Mucosa of rectum (tissue), 2 donors: ENCODE results near the gene AKAP13.

Source experiments
- H3K27ac ChIP-seq, 2 donors: one replicate each; pipeline ENCODE4 v1.7.0; 2013; ENCODE audit warnings: inconsistent platforms in 2 of 2, low read depth in 2 of 2, low read length in 2 of 2
- H3K27me3 ChIP-seq, 2 donors: one replicate each; pipeline ENCODE4 v1.7.0; 2013; ENCODE audit warnings: low read length in 2 of 2; ENCODE audit not compliant: control insufficient read depth in 2 of 2, insufficient read depth in 2 of 2
- H3K36me3 ChIP-seq, 2 donors: one replicate each; pipeline ENCODE4 v1.7.0; 2013; ENCODE audit warnings: low read length in 2 of 2; ENCODE audit not compliant: control insufficient read depth in 2 of 2, insufficient read depth in 2 of 2
- H3K4me1 ChIP-seq, 2 donors: one replicate each; pipeline ENCODE4 v1.7.0; 2013; ENCODE audit warnings: low read length in 2 of 2, mild to moderate bottlenecking in 1 of 2; ENCODE audit not compliant: control insufficient read depth in 2 of 2, insufficient read depth in 2 of 2
- H3K4me3 ChIP-seq, 2 donors: one replicate each; pipeline ENCODE4 v1.7.0; 2013; ENCODE audit warnings: low read length in 2 of 2
- H3K9ac ChIP-seq, 2 donors: one replicate each; pipeline ENCODE4 v1.7.0; 2013; ENCODE audit warnings: low read length in 2 of 2, low read depth in 1 of 2, mild to moderate bottlenecking in 1 of 2
- H3K9me3 ChIP-seq, 2 donors: one replicate each; pipeline ENCODE4 v1.7.0; 2013; ENCODE audit warnings: low read length in 2 of 2; ENCODE audit not compliant: control insufficient read depth in 2 of 2
- donor health status: healthy.
- donor health status: Normal muscosa, but diverticular disease.

Gene AKAP13

DNA sequence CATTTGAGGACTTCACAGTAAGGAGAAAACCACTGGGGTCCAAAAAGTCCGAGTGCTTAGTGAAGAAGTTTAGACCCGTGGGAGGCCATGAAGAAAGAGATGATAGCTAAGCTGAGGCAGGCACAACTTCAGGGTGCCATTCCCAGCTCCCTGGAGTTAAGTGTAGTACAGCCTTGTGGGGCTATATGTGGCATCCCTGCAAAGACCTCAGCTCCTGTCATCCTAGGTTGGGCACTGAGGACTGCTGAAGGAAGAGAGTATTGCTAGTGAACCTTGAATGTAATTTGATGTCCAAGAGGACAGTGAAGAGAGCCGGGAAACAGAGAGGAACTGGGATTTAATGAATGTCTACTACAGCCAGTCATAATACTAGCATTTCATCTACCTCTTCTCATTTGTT lies 162.1 kb downstream of the AKAP13 start:
- peaks cover 40 to 43% of the 10 kb centered on the region in 2 donors for H3K4me1 ChIP-seq
- peak overlapping the region; percentile 2 to 48 for H3K9ac ChIP-seq
- no peaks in the 10 kb centered on the region for H3K27me3 ChIP-seq
- no peaks in the 10 kb centered on the region for H3K36me3 ChIP-seq
- H3K9me3 ChIP-seq = no peaks in the 10 kb centered on the region
- H3K27ac ChIP-seq = peak overlapping the region; percentile 91
- peak overlapping the region; percentile 7 to 8 for H3K4me3 ChIP-seq

DNA sequence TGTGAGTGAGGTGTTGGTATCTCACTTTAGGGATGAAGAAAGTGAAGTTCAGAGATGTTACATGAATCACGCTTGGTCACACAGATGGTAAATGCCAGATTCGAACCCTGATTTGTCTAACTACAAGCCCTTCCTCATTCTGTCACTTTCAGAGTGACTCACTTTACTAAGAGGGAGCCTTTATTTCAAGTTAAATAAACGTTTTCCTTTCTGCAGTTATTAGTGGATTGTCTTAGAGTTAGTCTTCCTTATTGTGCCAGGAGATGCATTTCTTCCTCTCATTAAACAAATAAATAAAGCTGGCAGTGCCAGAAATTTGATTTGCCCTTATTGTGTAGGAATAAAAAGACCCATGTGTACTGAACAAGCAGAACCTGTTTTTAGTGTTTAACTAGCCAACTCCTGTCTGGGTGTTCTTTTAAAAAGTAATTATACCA lies 162.5 kb downstream of the AKAP13 start:
- peak overlapping the region; percentile 48 to 66 for H3K9ac ChIP-seq
- peak overlapping the region; percentile 91 for H3K27ac ChIP-seq

DNA sequence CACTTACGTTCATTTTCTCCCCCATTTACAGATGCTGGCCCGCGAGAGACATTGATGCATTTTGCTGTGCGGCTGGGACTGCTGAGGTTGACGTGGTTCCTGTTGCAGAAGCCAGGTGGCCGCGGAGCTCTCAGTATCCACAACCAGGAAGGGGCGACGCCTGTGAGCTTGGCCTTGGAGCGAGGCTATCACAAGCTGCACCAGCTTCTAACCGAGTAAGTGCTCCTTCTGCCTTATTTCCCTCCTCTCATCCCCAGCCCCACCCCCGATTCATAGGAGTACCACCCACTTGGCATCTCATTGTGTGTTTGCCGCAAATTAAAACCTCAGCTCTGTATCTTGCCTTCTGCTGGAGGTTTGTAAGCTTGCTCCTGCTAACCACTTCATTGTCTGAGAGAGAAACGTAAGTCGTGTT lies 163.3 kb downstream of the AKAP13 start:
- peak overlapping the region; percentile 25 to 59 for H3K4me3 ChIP-seq
- H3K36me3 ChIP-seq = no peaks in the 10 kb centered on the region
- no peaks in the 10 kb centered on the region for H3K27me3 ChIP-seq
- peak overlapping the region; percentile 48 to 66 for H3K9ac ChIP-seq
- peak overlapping the region; percentile 91 for H3K27ac ChIP-seq
- H3K9me3 ChIP-seq = no peaks in the 10 kb centered on the region
- peaks cover 40 to 47% of the 10 kb centered on the region in 2 donors for H3K4me1 ChIP-seq

More for the DNA sequence above, 162.5 kb downstream of the AKAP13 start:
- H3K4me1 ChIP-seq = peaks cover 40 to 46% of the 10 kb centered on the region in 2 donors
- peak overlapping the region; percentile 25 to 59 for H3K4me3 ChIP-seq
- no peaks in the 10 kb centered on the region for H3K9me3 ChIP-seq
- no peaks in the 10 kb centered on the region for H3K36me3 ChIP-seq
- no peaks in the 10 kb centered on the region for H3K27me3 ChIP-seq

- peaks cover 2% of the 10 kb centered on the region in 2 donors for H3K36me3 ChIP-seq
- H3K4me1 ChIP-seq = peaks cover 34 to 47% of the 10 kb centered on the region in 2 donors
- H3K9me3 ChIP-seq = no peaks in the 10 kb centered on the region
- no peak overlapping the region for H3K9ac ChIP-seq
- peak overlapping the region; percentile 71 to 91 for H3K27ac ChIP-seq
- H3K27me3 ChIP-seq = no peaks in the 10 kb centered on the region
- no peak overlapping the region for H3K4me3 ChIP-seq
Measured at GRCh38 chr15:85545185-85545584, 164.8 kb downstream of the AKAP13 start.

DNA sequence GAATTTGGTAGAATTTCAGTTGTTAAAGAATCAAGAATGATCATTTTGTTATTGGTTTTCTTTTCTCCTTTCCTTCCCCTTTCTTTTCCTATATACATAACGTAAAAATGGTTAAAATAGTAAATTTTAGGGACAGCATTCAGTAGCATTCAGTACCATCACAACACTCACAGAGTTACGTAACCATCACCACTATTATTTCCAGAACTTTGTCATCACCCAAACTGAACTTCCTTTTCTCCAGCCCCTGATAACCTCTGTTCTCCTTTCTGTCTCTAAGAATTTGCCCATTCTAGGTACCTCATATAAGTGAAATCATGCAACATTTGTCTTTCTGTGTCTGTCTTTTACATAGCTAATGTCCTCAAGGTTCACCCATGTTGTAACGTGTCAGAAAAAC lies 165.3 kb downstream of the AKAP13 start:
- Histone ChIP-seq H3K4me3 (no peak overlapping the region), H3K27me3 (no peaks in the 10 kb centered on the region), H3K36me3 (peaks cover 2% of the 10 kb centered on the region in 2 donors), H3K9me3 (no peaks in the 10 kb centered on the region), H3K9ac (no peak overlapping the region), H3K4me1 (peaks cover 34 to 47% of the 10 kb centered on the region in 2 donors), H3K27ac (peak overlapping the region; percentile 71 to 91)

DNA sequence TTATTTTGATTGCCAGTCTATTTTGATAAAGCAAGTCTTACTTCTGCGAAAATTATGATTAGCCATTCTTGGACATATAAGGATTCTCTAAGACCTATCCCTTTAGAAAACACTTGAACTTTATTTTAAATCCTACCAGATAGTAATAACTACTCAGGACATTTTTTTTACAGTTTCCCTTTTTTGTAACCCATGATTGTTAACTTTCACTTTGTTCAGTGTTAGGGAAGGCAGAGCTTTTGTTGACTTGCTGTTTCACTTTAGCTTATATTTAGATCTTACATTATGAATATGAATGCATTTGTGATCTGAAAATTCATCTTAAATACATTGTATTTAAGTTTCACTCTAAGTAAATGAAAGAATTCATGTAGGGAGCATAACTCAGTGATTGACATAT lies 167.0 kb downstream of the AKAP13 start:
- H3K4me1 ChIP-seq = peaks cover 25 to 35% of the 10 kb centered on the region in 2 donors
- peak overlapping the region in 1 of 2 donors; percentile 6 for H3K27ac ChIP-seq
- H3K9me3 ChIP-seq = no peaks in the 10 kb centered on the region
- H3K9ac ChIP-seq = no peak overlapping the region
- H3K36me3 ChIP-seq = peaks cover 2% of the 10 kb centered on the region in 2 donors
- no peaks in the 10 kb centered on the region for H3K27me3 ChIP-seq
- no peak overlapping the region for H3K4me3 ChIP-seq

GRCh38 chr15:85550283-85550682 lies 169.9 kb downstream of the AKAP13 start:
- peaks cover 0 to 7% of the 10 kb centered on the region in 2 donors for H3K4me1 ChIP-seq
- no peak overlapping the region for H3K4me3 ChIP-seq
- H3K27ac ChIP-seq = no peak overlapping the region
- H3K9me3 ChIP-seq = no peaks in the 10 kb centered on the region
- no peaks in the 10 kb centered on the region for H3K27me3 ChIP-seq
- no peak overlapping the region for H3K9ac ChIP-seq
- H3K36me3 ChIP-seq = peaks cover 2% of the 10 kb centered on the region in 2 donors

DNA sequence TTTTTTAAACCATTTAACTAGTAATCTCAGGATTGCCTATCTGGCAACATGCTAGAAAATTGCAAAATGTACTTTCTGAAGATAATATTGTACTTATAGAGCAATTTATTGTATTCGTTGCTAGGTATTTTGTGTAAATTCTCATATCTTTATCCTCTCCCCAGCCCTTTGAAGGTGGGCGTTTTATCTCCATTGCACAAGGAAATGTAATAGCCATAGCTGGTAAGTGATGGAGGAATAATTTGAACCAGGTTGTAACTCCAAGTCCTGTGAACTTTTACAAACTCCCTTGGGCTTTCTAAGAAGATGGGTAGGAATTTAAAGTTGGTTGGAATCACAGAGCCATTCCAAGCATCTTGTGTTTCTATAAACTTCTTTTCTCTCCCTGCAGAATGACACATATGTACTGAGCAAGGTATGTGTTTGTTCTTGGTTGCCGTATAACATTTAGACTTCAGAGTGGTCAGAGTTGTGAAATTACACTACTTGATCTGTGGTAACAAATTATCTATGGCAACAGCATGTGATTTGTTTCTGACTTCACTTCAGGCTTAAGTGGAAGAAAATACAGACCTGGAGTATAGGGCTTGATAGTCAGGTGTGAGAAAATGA lies 170.9 kb downstream of the AKAP13 start:
- H3K27ac ChIP-seq = no peak overlapping the region
- H3K4me1 ChIP-seq = peaks cover 2 to 8% of the 10 kb centered on the region in 2 donors
- H3K36me3 ChIP-seq = peaks cover 2% of the 10 kb centered on the region in 2 donors
- no peak overlapping the region for H3K4me3 ChIP-seq
- no peaks in the 10 kb centered on the region for H3K27me3 ChIP-seq
- H3K9me3 ChIP-seq = no peaks in the 10 kb centered on the region
- no peak overlapping the region for H3K9ac ChIP-seq

- no peak overlapping the region for H3K4me3 ChIP-seq
- no peak overlapping the region for H3K9ac ChIP-seq
- H3K27ac ChIP-seq = peak overlapping the region in 1 of 2 donors; percentile 32
Measured at GRCh38 chr15:85554852-85555521, 174.6 kb downstream of the AKAP13 start.

GRCh38 chr15:85555875-85556617 lies 175.6 kb downstream of the AKAP13 start:
- Histone ChIP-seq H3K36me3 (peaks cover 0 to 3% of the 10 kb centered on the region in 2 donors), H3K4me3 (no peak overlapping the region), H3K9me3 (no peaks in the 10 kb centered on the region), H3K27me3 (no peaks in the 10 kb centered on the region), H3K27ac (no peak overlapping the region), H3K9ac (no peak overlapping the region), H3K4me1 (peaks cover 2 to 5% of the 10 kb centered on the region in 2 donors)

More at GRCh38 chr15:85554852-85555521, 174.6 kb downstream of the AKAP13 start:
- no peaks in the 10 kb centered on the region for H3K27me3 ChIP-seq
- peaks cover 2 to 5% of the 10 kb centered on the region in 2 donors for H3K4me1 ChIP-seq
- H3K9me3 ChIP-seq = no peaks in the 10 kb centered on the region
- H3K36me3 ChIP-seq = peaks cover 2 to 3% of the 10 kb centered on the region in 2 donors
